Right ventricle myocardium inferior (tissue), 1 donor: ENCODE data around the gene RETSAT. TPM values are rescaled to one million over a fixed set of nuclear protein-coding genes. Genes with fewer than 3 reads are reported as not detected.
"Not testable (repeated sequence)": the region's sequence is repeated elsewhere in the genome, so short reads cannot be mapped to it uniquely, and the experiment has no call there.

Source experiments
- ATAC-seq: fragments of 200-7000 bp; cut with Tn5 transposase; one replicate; pipeline ENCODE4 v1.9.1; 2020; ENCODE audit warnings: mild to moderate bottlenecking, moderate library complexity
- DNase-seq: peaks from one replicate; pipeline ENCODE4 v3.0.0; 2021; ENCODE audit errors: missing footprints
- intact Hi-C: fragments of 100-400 bp; cut with DNase I; formaldehyde crosslinking; loops from one replicate; pipeline ENCODE4 v1.11.0; 2022
- total RNA-seq: library from RNA; stranded (reverse); fragmentation: NEBNext Ultra II Directional; extraction: Animal tissue kit (Norgen Biotek cat#: 25700); gene quantifications from one replicate; pipeline ENCODE4 v1.2.1, GENCODE V29; 2021
- donor health status: DM: no; HTN: yes; CAD: no; lungs with severe emphysema.

RETSAT gene
- total RNA-seq, 1 donor from 2014 or later: 44.8 TPM

- DNase-seq: no peak
These were observed 31.4 kb upstream of the RETSAT start for GRCh38 chr2:85385746-85386145.

GRCh38 chr2:85383850-85384249, 29.5 kb upstream of the RETSAT start:
- ATAC-seq (no peak), DNase-seq (no peak)
- intact Hi-C loops: no loop called here

More at GRCh38 chr2:85385746-85386145, 31.4 kb upstream of the RETSAT start:
- ATAC-seq: no peak
- intact Hi-C loops: no loop called here

GRCh38 chr2:85383151-85383550, 28.8 kb upstream of the RETSAT start:
- intact Hi-C loops, ATAC-seq, DNase-seq: not testable (repeated sequence)

- DNase-seq: no peak
- ATAC-seq: no peak
- intact Hi-C loops: no loop called here
These were observed 25.7 kb upstream of the RETSAT start for GRCh38 chr2:85380048-85380447.

- intact Hi-C loops: no loop called here
- no peak for ATAC-seq
- no peak for DNase-seq
These were observed 23.9 kb upstream of the RETSAT start for GRCh38 chr2:85378257-85378656.

- ATAC-seq (no peak), DNase-seq (no peak)
- intact Hi-C loops: no loop called here
These were observed 22.8 kb upstream of the RETSAT start for GRCh38 chr2:85377083-85377482.

- ATAC-seq (no peak), DNase-seq (no peak)
- intact Hi-C loops: no loop called here
These were observed 22.1 kb upstream of the RETSAT start for GRCh38 chr2:85376291-85377065.

- intact Hi-C loops: no loop called here
- ATAC-seq: no peak
- DNase-seq: no peak
These were observed 16.7 kb upstream of the RETSAT start for GRCh38 chr2:85371045-85371444.

GRCh38 chr2:85369500-85369899, 15.2 kb upstream of the RETSAT start:
- DNase-seq (no peak), ATAC-seq (no peak)
- intact Hi-C loops: no loop called here

- ATAC-seq (no peak), DNase-seq (no peak)
- intact Hi-C loops: no loop called here
These were observed 14.6 kb upstream of the RETSAT start for GRCh38 chr2:85368921-85369320.

GRCh38 chr2:85367180-85367579, 12.9 kb upstream of the RETSAT start:
- intact Hi-C loops: no loop called here
- no peak for DNase-seq
- ATAC-seq: no peak

- ATAC-seq, intact Hi-C loops, DNase-seq: not testable (repeated sequence)
These were observed 8.5 kb upstream of the RETSAT start for GRCh38 chr2:85362653-85363387.

- ATAC-seq (no peak), DNase-seq (no peak)
- intact Hi-C loops: loop anchor here (10.0 kb wide), 1 partner anchor 177 kb away; the partner anchor contains the start of gene MAT2A
These were observed 3.4 kb upstream of the RETSAT start for GRCh38 chr2:85357736-85358135.

- intact Hi-C loops: loop anchor here (10.0 kb wide), 1 partner anchor 179 kb away; the partner anchor contains the start of gene MAT2A
- ATAC-seq (no peak), DNase-seq (no peak)
These were observed 1.9 kb upstream of the RETSAT start for GRCh38 chr2:85356186-85356585.

- ATAC-seq (no peak), DNase-seq (no peak)
- intact Hi-C loops: loop anchor here (10.0 kb wide), 1 partner anchor 179 kb away; the partner anchor contains the start of gene MAT2A
These were observed 1.2 kb upstream of the RETSAT start for GRCh38 chr2:85355521-85355920.

- ATAC-seq: no peak
- intact Hi-C loops: loop anchor here (10.0 kb wide), 1 partner anchor 180 kb away; the partner anchor contains the start of gene MAT2A
- DNase-seq: no peak
These were observed 714 bp upstream of the RETSAT start for GRCh38 chr2:85355073-85355410.

- intact Hi-C loops: loop anchor here (1.0 to 10.0 kb wide), 2 partner anchors 26 to 181 kb away; partner anchors contain the start of gene MAT2A
- no peak for DNase-seq
- ATAC-seq: peak; percentile 47
These were observed 447 bp downstream of the RETSAT start for GRCh38 chr2:85353876-85354285.

GRCh38 chr2:85347599-85347998, 6.7 kb downstream of the RETSAT start:
- intact Hi-C loops: no loop called here
- ATAC-seq (no peak), DNase-seq (no peak)

GRCh38 chr2:85344356-85344954, 9.9 kb downstream of the RETSAT start:
- ATAC-seq (no peak), DNase-seq (no peak)
- intact Hi-C loops: no loop called here
